CD4-positive, alpha-beta T cell treated with Interleukin-2 at 100 ng/mL for 4 hours (primary cell): ENCODE data around the gene PATL2.
A peak's percentile ranks its signal among the peaks of the same experiment; 100 is the strongest.
"Not testable (repeated sequence)": the region's sequence is repeated elsewhere in the genome, so short reads cannot be mapped to it uniquely, and the experiment has no call there.

Source experiments
- DNase-seq: peaks from one replicate; pipeline ENCODE4 v3.0.0-alpha.2; 2020; ENCODE audit warnings: low spot score

PATL2 gene

DNA sequence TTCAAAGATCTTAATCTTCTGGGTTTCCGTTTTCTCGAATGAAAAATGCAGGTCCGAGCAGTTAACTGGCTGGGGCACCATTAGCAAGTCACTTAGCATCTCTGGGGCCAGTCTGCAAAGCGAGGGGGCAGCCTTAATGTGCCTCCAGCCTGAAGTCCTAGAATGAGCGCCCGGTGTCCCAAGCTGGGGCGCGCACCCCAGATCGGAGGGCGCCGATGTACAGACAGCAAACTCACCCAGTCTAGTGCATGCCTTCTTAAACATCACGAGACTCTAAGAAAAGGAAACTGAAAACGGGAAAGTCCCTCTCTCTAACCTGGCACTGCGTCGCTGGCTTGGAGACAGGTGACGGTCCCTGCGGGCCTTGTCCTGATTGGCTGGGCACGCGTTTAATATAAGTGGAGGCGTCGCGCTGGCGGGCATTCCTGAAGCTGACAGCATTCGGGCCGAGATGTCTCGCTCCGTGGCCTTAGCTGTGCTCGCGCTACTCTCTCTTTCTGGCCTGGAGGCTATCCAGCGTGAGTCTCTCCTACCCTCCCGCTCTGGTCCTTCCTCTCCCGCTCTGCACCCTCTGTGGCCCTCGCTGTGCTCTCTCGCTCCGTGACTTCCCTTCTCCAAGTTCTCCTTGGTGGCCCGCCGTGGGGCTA is at the start of gene PATL2, which contains the start of gene B2M:
PATL2 (minus strand) TSS at position 228 of the 647 bp plus-strand sequence. CDS start 34,833 bp downstream, outside the sequence.
B2M (plus strand) TSS at position 422 of the 647 bp plus-strand sequence; CDS start at position 452, 30 bp downstream.
- peak; percentile 98 for DNase-seq

- no peak for DNase-seq
Observed at GRCh38 chr15:44753345-44753744, 42.2 kb upstream of the PATL2 start.

GRCh38 chr15:44743454-44743853 is 32.3 kb upstream of the PATL2 start:
- not testable (repeated sequence) for DNase-seq

GRCh38 chr15:44739222-44739847 is 28.2 kb upstream of the PATL2 start:
- not testable (repeated sequence) for DNase-seq

DNA sequence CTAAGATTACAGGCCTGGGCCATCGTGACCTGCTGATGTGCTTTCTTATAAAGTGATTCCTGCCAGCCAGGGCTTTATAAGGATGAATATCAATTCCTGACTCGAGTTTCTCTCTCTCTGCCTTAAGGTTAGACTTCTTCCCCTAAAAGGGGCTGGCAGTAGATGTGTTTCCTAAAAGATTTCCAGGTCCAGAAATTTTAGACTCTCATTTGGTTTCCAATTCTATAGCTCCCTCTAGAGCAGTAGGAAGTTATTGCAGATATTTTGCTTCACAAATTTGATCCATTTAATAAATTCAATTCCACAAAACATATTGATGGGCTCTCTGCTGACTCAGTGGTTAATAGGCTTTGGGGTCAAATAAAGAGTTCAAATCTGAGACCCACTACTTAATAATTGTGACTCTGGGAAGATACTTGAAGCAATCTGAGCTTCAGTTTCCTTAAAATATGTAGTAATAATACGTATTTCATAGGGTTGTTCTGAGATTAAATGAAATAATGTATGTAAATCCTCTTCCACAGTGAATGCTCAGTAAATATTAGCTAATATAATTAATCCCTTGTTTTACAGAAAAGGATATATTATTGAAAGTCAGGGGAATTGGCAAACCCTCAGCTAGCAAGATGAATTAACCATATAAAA is 27.3 kb upstream of the PATL2 start:
- peak; percentile 67 for DNase-seq

DNA sequence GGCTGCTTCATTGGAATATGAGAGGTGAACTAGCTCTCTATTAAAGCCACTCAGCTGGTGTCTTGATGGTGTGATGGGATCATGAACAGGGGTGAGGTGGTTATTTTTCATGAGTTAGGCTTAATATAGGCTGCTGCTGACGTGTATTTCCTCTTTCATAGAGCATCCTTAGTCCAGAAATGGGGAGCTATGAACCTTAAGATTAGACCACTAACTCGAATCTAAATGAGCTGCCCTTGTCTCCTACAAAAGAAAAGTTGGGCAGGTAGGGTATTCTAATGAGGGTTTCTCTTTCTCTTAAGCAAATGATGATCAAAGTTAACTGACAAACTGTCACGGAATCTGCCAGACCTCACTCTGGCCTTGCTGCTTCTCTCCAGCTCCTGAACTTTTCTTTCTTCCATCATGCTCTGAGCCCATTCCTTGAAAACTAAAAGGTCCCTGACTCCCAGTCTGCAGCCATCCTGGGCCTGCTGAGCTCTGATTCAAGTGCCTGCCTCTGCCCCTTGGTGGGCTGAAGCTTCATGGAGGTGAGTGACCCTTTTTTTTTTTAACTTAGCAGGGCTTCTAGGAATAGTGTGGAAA is 25.1 kb upstream of the PATL2 start, which contains the start of gene TRIM69:
TRIM69 (plus strand) TSS at position 348 of the 585 bp plus-strand sequence; CDS start at position 525, 177 bp downstream.
- no peak for DNase-seq

- DNase-seq: no peak
Observed at GRCh38 chr15:44735482-44736180, 24.5 kb upstream of the PATL2 start.

DNA sequence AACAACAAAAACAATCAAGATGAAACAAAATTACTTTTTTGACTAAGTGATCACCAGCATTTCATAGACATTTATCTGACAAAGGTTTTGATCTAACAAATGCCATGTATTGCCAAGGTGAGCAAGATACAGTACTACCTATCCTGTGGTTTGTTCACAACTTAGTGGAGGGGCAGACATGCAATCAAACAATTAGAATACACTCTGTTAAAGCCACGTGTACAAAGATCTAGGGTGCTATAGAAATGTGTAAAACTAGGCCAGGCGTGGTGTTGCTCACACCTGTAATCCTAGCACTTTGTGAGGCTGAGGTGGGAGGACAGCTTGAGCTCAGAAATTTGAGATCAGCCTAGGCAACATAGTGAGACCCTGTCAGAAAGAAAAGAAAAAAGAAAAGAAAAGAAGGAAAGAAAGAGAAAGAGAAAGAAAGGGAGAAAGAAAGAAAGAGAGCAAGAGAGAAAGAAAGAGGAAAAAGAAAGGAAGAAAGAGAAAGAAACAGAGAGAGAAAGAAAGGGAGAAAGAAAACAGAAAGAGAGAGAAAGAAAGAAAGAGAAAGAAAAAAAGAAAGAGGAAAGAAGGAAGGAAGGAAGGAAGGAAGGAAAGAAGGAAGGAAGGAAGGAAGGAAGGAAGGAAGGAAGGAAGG is 23.8 kb upstream of the PATL2 start:
- no peak for DNase-seq

DNA sequence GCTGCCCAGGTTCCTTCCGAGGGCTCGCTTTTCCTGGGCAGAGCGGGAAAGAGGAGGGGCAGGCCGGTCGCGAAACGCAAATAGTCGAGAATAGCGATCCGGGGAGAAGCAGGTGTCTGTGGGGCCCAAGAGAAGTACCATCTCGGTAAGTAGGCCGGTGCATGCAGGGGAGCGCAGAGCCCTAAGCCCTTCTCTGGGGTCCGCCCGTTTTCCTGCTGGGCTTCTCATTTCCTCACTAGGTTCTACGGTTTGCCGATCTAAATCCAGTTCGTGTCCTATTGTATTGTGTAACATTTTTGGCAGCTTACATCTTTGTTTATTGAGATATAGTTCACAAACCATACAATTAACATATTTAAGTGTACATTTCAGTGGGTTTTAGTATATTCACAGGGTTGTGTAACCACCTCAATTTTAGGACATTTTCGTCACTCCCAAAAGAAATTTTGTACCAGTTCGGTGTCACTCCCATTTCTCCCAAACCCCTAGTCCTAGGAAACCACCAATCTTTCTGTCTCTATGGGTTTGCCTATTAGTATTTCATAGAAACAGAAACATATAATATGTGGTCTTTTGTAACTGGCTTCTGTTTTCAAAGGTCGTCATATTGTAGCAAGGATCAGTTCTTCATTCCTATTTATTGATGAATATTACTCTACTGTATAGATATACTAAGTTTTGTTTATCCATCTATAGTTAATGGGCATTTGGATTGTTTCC is 18.4 kb upstream of the PATL2 start:
- no peak for DNase-seq

DNA sequence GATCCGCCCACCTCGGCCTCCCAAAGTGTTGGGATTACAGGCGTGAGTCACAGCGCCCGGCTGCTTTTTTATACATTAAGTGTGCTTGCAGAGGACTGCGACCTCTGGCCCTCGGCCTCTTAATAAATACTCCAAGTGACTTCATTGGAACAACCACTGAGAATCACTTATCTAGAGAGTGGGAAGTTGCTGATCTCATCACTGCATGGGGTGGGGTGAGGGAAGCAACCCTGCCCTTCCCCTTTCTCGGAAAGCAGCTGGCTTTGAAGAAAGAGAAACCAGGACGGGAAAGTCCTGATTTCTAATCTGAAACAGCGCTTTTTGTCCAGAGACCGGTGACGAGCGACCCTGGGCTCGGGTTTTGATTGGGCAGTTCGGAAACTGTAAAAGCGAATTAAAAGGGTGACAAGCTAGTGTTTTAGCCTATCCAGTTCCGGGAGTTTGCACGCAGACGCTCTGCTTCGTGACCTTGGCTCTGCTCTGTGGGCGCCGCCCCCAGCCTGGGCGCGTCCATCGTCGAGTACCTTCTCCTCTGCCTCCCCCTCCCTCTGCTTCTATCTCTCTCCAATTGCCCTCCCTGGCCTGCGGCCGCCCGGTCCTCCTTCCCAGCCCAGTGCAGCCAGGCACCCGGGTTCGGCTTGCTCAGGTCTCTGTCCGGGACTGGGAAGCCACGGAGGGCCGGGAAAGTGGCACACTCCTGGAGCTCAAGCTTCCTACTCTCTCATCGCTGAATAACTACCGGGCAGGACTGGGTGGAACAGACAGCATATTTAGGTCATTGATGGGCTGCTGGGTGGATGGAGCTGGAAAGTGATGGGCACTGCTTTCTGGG is 17.7 kb upstream of the PATL2 start:
- peak; percentile 99 for DNase-seq

- DNase-seq: not testable (repeated sequence)
Observed at GRCh38 chr15:44728232-44728575, 17.1 kb upstream of the PATL2 start.

GRCh38 chr15:44727485-44728231 is 16.5 kb upstream of the PATL2 start:
- peak; percentile 49 for DNase-seq

- DNase-seq: peak; percentile 92
Observed at GRCh38 chr15:44726568-44727484, 15.7 kb upstream of the PATL2 start.

DNA sequence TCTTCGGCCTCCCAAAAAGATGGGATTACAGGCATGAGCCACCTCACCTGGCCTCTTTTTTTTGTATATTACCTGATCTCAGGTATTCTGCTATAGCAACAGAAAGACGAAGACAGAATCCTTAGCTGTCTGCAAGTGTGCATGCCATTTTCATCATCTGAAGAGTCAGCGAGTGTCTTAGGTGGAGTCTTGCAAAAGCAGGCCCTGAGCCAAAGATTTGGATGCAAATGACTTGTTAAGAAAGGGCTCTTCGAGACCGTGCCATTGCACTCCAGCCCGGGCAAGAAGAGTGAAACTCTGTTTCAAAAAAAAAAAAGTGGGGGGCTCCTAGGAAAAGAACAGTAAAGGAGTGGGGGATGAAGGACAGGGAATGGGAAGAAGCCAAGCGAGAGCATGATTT is 15.0 kb upstream of the PATL2 start:
- DNase-seq: no peak

GRCh38 chr15:44722011-44722410 is 10.9 kb upstream of the PATL2 start:
- no peak for DNase-seq

DNA sequence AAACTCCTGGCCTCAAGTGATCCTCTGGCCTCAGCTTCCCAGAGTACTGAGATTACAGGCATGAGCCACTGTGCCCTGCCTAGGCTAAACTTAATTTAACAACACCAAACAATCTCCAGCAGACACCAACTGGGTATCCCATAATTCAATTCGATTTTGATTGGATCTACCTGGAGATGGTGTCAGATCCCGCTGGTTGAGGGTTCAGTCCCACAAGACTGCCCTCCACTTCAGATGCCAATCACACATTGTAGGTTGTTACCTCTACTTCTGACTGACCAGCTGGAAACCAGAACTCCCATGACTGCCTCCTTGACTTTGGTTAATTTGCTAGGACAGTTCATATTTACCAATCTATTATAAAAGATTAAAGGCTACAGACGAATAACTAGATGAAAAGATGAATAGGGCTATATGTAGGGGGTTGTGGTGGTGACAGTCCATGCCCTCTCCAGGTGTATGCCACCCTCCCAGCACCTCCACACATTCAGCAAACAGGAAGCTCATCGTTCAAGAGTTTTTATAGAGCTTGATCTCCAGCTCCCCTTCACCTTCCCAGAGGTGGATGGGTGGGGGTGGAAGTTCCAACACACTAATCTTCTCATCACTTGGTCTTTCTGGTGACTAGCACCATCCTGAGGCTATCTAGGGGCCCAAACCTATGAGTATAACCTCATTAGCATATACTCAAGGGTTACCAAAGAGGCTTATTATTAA is 9.5 kb upstream of the PATL2 start:
- DNase-seq: no peak

- DNase-seq: not testable (repeated sequence)
Observed at GRCh38 chr15:44720000-44720435, 8.9 kb upstream of the PATL2 start.
